ENCODE measurements around the gene AXIN1. TPM values are rescaled to one million over a fixed set of nuclear protein-coding genes. Genes with fewer than 3 reads are reported as not detected.

AXIN1 gene, protein sequence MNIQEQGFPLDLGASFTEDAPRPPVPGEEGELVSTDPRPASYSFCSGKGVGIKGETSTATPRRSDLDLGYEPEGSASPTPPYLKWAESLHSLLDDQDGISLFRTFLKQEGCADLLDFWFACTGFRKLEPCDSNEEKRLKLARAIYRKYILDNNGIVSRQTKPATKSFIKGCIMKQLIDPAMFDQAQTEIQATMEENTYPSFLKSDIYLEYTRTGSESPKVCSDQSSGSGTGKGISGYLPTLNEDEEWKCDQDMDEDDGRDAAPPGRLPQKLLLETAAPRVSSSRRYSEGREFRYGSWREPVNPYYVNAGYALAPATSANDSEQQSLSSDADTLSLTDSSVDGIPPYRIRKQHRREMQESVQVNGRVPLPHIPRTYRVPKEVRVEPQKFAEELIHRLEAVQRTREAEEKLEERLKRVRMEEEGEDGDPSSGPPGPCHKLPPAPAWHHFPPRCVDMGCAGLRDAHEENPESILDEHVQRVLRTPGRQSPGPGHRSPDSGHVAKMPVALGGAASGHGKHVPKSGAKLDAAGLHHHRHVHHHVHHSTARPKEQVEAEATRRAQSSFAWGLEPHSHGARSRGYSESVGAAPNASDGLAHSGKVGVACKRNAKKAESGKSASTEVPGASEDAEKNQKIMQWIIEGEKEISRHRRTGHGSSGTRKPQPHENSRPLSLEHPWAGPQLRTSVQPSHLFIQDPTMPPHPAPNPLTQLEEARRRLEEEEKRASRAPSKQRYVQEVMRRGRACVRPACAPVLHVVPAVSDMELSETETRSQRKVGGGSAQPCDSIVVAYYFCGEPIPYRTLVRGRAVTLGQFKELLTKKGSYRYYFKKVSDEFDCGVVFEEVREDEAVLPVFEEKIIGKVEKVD
- total RNA-seq (2022) (37.0 and 43.7 TPM in 2 replicates), Bru-seq, nascent RNA (percentile 61 among the genes with signal in this experiment), BruChase-seq, experiment 1, labeled RNA remaining after a 6-hour chase (percentile 61 among the genes with signal in this experiment), BruChase-seq, experiment 2, labeled RNA remaining after a 2-hour chase (percentile 56 among the genes with signal in this experiment)
- long read RNA-seq, transcript AXIN1-201 (11 exons, 3,643 nt), result major isoform, 11 of 59 reads
- long read RNA-seq, transcript AXIN1-202 (10 exons, 3,324 nt), result major isoform, 11 of 59 reads
- long read RNA-seq, partial matches to known transcripts, result 17 of 59 reads
- long read RNA-seq, other reads (novel, unspliced or antisense), result 20 of 59 reads

DNA sequence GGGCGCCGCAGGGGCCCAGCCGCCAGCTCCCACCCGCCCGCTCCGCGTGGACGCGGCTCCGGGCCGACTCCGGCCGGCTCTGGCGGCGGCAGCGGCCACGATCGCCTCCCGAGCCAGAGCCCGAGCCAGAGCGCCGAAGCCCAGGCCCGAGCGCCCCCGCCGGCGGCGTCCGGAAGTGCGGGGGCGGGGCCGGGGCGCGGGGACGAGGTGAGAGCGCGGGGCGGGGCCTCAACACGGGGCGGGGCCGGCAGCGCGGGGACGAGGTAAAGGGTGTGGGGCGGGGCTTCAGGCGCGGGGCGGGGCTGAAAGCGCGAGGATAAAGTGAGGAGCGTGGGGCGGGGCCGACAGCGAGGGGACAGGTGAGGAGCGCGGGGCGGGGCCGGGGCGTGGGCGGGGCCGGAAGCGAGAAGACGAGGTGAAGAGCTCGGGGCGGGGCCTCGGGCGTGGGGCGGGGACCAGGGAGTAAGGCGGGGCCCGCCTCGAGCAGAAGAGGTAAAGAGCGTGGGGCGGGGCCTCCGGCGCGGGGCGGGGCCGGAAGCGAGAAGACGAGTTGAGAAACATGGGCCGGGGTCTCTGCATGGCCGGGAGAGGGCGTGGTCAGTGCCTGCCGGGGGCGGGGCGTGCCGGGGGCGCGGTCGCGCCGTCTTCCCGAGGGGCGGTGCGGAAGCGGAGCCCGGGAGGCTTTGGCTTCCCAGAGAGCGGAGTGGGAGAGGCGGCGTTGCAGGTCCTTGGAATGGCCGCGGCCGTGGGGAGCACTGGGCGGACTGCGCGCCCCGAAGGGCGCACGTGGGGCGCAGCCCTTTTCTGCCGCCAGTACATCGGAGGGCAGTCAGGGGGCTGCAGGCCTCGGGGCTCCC, at the start of gene AXIN1:
TSS of gene AXIN1 (minus strand) at position 177 of the 857 bp plus-strand sequence. CDS start 5,698 bp downstream, outside the sequence.
- BruUV-seq (replicated peaks), result no TSS peak
- intact Hi-C loops (cut with micrococcal nuclease), result no loop called here
- H3K27me3 Mint-ChIP-seq (ENCODE audit: insufficient read depth, unreplicated experiment), result no peaks in the 10 kb centered on the region
- TF ChIP-seq, protein P1, sequence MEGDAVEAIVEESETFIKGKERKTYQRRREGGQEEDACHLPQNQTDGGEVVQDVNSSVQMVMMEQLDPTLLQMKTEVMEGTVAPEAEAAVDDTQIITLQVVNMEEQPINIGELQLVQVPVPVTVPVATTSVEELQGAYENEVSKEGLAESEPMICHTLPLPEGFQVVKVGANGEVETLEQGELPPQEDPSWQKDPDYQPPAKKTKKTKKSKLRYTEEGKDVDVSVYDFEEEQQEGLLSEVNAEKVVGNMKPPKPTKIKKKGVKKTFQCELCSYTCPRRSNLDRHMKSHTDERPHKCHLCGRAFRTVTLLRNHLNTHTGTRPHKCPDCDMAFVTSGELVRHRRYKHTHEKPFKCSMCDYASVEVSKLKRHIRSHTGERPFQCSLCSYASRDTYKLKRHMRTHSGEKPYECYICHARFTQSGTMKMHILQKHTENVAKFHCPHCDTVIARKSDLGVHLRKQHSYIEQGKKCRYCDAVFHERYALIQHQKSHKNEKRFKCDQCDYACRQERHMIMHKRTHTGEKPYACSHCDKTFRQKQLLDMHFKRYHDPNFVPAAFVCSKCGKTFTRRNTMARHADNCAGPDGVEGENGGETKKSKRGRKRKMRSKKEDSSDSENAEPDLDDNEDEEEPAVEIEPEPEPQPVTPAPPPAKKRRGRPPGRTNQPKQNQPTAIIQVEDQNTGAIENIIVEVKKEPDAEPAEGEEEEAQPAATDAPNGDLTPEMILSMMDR (IDR thresholded peaks at IDR 0.05; ENCODE audit: unreplicated experiment), result peak; percentile 50
- H3K36me3 Mint-ChIP-seq (ENCODE audit: insufficient read depth, unreplicated experiment), result peaks cover 10% of the 10 kb centered on the region
- ChIA-PET CTCF (interaction anchor here (0.5 to 1.2 kb wide), 2 partner anchors 73 to 145 kb away, joined by 3 to 6 read pairs; partner anchors contain the start of gene ARHGDIG), POLR2A (interaction anchor here (1.3 to 3.5 kb wide), 5 partner anchors 18 to 124 kb away, joined by 3 to 20 read pairs (median 13); partner anchors contain the start of genes FAM234A, LUC7L and MRPL28)
- peak within 1 kb of the TSS; percentile 74 for H3K4me3 Mint-ChIP-seq (ENCODE audit: unreplicated experiment)
- DNase-seq (ENCODE audit: unreplicated experiment), result peak; percentile 99
- peak within 1 kb of the TSS; percentile 39 for H3K27ac Mint-ChIP-seq (ENCODE audit: low read depth, unreplicated experiment)
- peaks cover 13% of the 10 kb centered on the region for H3K4me1 Mint-ChIP-seq (ENCODE audit: insufficient read depth, unreplicated experiment)
- H3K9me3 Mint-ChIP-seq (ENCODE audit: unreplicated experiment), result no peaks in the 10 kb centered on the region

DNA sequence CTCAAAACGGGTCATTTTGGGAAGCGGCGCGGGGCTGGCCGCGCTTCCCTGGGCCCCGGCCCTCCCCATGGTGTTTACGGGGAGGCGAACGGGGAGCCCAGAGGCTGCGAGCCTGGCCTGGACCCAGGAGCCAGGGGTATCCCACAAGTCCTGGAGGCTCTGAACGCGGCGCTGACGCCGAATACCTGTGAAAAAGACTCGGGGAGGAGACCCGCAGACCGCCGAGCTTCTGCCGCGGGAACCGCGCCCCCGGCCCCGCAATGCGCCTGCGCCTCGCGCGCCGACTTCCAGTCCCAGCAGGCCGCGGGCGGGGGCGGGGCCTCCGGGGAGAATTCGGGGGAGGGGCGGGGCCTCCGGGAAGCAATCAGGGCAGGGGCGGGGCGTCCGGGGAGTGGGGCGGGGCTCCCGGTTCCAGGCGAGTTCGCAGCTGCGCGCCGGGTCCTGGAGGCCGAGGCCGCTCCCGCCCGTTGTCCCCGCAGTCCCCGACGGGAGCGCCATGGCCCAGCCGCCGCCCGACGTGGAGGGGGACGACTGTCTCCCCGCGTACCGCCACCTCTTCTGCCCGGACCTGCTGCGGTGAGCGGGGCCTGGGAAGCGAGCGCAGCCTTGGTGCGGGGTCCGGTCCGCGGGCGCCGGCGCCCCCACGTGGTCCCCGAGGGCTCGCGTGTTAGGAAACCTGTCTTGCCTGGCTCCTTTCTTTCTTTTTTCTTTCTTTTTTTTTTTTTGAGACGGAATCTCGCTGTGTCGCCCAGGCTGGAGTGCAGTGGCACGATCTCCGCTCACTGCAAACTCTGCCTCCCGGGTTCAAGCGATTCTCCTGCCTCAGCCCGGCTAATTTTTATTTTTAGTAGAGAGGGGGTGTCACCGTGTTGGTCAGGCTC, 49.2 kb upstream of the AXIN1 start, which contains the start of gene DECR2:
TSS of gene DECR2 (plus strand) at position 418 of the 881 bp plus-strand sequence. CDS start at position 497, 79 bp downstream.
- POLR2A ChIA-PET, result interaction anchor here (0.6 to 3.4 kb wide), 14 partner anchors 9 to 125 kb away, joined by 3 to 35 read pairs (median 3); partner anchors contain the start of genes CAPN15, PGAP6 and RAB11FIP3
- CTCF ChIA-PET, result interaction anchor here (0.7 to 1.5 kb wide), 2 partner anchors 16 to 94 kb away, joined by 3 to 5 read pairs; no protein-coding TSS in a partner anchor
- Mint-ChIP-seq H3K9me3 (ENCODE audit: unreplicated experiment) (no peaks in the 10 kb centered on the region), H3K4me1 (ENCODE audit: insufficient read depth, unreplicated experiment) (peaks cover 7% of the 10 kb centered on the region), H3K36me3 (ENCODE audit: insufficient read depth, unreplicated experiment) (peaks cover 17% of the 10 kb centered on the region), H3K27ac (ENCODE audit: low read depth, unreplicated experiment) (peak within 1 kb of the TSS; percentile 63), H3K4me3 (ENCODE audit: unreplicated experiment) (peak within 1 kb of the TSS; percentile 80), H3K27me3 (ENCODE audit: insufficient read depth, unreplicated experiment) (no peaks in the 10 kb centered on the region)
- intact Hi-C loops (cut with micrococcal nuclease), result loop anchor here (2.0 kb wide), 1 partner anchor 23 kb away; the partner anchor contains the start of gene RAB11FIP3
- BruUV-seq (replicated peaks), result no TSS peak
- TF ChIP-seq, protein P1 (IDR thresholded peaks at IDR 0.05; ENCODE audit: unreplicated experiment), result peak; percentile 55
- peak; percentile 89 for DNase-seq (ENCODE audit: unreplicated experiment)

DNA sequence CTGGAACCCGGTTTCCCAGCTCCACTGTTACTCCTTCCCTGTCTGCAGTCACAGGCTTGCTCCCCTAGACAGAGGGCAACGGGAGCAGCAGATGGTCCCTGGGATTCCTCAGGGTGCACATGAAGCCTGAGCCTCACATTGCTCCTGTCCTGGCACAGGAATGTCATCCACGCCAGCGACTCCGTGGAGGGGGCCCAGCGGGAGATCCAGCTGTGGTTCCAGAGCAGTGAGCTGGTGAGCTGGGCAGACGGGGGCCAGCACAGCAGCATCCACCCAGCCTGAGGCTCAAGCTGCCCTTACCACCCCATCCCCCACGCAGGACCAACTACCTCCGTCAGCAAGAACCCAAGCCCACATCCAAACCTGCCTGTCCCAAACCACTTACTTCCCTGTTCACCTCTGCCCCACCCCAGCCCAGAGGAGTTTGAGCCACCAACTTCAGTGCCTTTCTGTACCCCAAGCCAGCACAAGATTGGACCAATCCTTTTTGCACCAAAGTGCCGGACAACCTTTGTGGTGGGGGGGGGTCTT, 47.6 kb upstream of the AXIN1 start:
- peak overlapping the region; percentile 80 for H3K4me3 Mint-ChIP-seq (ENCODE audit: unreplicated experiment)
- H3K27ac Mint-ChIP-seq (ENCODE audit: low read depth, unreplicated experiment), result peak overlapping the region; percentile 63

More for the DNA sequence above, 47.6 kb upstream of the AXIN1 start:
- intact Hi-C loops (cut with micrococcal nuclease), result no loop called here
- peaks cover 15% of the 10 kb centered on the region for H3K36me3 Mint-ChIP-seq (ENCODE audit: insufficient read depth, unreplicated experiment)
- peaks cover 7% of the 10 kb centered on the region for H3K4me1 Mint-ChIP-seq (ENCODE audit: insufficient read depth, unreplicated experiment)
- no peaks in the 10 kb centered on the region for H3K27me3 Mint-ChIP-seq (ENCODE audit: insufficient read depth, unreplicated experiment)
- TSS peak; percentile 20 for BruUV-seq (replicated peaks)
- ChIA-PET CTCF (interaction anchor here (0.6 to 1.5 kb wide), 2 partner anchors 96 to 177 kb away, joined by 3 to 5 read pairs; no protein-coding TSS in a partner anchor), POLR2A (interaction anchor here (0.6 to 3.4 kb wide), 5 partner anchors 15 to 126 kb away, joined by 3 to 20 read pairs (median 3); partner anchors contain the start of genes CAPN15, MRPL28 and RAB11FIP3)
- H3K9me3 Mint-ChIP-seq (ENCODE audit: unreplicated experiment), result no peaks in the 10 kb centered on the region
- TF ChIP-seq, protein P1 (IDR thresholded peaks at IDR 0.05; ENCODE audit: unreplicated experiment), result no peak
- DNase-seq (ENCODE audit: unreplicated experiment), result no peak
